GM19372 (cell line): ENCODE results near the gene TCF4.

Experiments
- ATAC-seq: cut with Tn5 transposase; IDR thresholded peaks from one replicate; pipeline ENCODE4 v1.9.1; 2021; ENCODE audit warnings: mild to moderate bottlenecking, low read depth, moderate library complexity; ENCODE audit not compliant: unreplicated experiment

Gene TCF4

DNA sequence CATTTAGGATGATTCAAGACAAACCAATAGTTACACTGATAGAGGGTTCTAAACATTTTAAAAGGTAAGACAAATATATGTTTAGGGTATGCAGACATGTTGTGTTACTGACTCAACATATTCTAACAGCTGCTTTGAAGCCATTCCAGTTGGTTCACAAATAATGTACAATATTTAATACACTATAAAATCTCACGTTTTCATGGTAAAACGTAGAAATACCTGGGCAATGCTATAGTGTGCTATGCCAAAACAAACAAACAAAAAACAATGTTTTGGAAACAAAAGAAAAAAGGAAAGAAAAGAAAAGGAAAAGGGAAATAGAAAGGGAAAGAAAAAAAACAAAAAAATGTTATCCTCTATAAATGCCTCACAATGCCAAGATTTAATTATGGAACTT is 277.1 kb downstream of the TCF4 start:
- no peak for ATAC-seq

DNA sequence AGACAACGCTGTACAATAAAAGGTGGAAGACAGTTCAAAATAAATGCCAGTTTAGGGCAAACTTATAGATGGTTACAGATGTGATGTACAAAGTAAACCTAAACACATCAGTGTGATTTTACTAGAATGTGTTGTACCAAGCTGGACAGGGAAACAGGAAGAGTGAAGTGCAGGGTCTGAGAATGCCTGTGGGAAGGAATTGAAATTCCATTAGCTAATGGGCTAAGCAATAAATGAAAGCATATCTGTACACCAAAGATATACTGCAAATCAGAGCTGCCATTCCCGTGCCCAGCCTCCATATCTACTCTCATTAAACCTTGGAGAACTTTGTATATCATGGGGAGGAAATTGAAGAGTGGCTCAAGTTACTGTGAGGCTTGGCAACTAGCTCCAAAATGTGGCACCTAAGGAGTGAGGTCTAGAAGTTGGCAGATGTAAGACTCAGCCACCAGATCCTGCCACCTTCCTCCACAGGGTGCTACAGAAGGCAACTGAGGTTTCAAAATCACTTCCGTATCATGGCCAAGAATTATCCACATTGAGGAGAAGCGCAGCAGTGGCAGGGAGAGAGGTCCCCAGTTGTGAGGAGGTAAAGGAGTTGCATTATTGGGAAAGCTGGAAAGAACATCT is 277.8 kb downstream of the TCF4 start:
- ATAC-seq: no peak

DNA sequence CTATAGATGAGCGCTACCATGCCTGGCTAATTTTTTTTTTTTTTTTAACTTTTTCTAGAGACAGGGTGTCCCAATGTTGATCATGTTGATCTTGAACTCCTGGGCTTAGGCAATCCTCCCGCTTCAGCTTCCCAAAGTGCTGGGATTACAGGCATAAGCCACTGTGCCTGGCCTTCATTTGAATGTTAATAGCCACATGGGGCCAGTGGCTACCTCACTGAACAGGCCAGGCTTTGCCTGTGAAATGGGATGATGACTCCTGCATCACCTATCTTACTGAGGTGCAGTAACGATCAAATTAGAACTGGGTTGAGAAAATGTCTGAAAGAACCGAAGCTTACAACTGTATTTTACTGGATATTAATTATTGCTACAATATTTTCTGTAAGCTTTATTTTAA is 278.7 kb downstream of the TCF4 start:
- ATAC-seq: no peak

DNA sequence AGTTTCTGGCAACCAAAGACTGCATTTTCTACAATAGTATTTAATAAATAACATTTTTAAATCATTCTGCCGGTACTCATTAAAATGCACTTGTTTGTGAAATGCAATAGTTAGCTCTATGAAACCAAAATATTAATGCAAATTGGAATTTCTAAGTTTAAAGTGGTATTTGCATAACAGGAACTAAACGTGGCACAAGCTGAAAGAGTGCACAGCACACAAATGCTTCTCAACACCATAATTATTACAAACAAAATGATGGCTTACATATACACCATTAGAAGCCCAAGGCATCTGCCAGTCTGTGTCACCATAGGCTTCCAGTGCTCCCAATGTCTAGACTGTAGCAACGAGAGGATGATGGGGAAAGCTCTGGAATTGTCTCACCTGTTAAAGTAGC is 280.5 kb downstream of the TCF4 start:
- no peak for ATAC-seq

DNA sequence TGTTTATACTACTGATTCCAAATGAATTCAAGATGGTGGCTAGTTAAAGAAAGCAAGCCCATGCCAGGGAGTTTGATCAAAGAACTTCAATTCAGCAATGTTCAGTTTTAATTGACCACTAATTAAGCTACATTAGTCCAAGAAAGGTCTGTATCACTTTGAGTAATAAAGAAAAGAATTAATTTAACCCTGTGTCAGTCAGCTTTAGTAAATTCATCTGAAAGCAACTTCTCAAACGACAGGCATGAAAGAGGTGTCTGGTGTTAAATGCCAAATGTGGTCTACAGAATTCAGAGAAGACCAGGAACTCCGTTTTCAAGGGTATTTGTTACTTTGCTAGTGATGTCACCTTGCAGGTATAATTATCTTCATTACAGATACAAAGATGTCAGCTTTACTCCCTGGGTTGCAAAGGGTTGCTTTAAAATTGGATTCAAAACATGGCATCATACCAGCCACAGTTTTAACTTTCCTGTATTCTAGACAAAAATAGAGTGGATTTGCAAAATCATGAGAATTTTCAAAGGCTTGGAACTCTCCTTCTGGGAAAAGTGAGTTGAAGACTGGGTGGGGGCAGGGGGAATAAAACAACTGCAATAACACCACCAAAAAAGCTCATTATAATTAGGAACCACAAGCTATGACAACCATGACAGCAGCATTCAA is 281.5 kb downstream of the TCF4 start:
- no peak for ATAC-seq

DNA sequence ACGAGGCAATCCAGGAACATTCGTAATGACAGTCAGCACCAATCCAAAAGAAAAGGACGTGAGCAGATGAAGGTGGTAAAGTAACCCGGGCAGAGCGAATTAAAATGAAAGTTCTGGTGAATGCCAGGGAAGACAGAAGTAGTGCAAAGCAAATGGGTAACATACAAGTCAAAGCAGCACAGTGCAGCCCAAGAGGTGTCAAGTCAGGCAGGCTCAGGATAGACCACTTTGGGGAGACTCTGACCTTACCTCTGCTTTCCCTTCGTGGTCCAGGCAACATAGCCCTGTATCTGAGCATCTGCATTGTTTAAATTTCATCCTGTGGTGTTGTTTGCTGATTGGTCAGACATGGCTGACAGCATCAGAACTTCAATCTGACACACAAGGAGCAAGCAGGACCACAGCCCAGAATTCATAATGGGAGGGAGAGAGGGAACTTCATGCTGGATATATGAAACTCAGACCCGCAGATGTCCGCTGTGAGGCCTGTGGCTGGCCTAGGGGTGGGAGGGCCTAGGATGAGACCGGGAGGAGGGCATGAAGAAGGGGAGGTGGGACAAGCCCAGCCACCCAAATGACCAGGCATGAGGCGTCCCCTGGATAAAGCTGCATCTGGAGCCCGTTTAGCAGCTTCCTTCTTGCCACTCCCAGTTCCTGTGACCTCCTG is 285.7 kb downstream of the TCF4 start:
- no peak for ATAC-seq

DNA sequence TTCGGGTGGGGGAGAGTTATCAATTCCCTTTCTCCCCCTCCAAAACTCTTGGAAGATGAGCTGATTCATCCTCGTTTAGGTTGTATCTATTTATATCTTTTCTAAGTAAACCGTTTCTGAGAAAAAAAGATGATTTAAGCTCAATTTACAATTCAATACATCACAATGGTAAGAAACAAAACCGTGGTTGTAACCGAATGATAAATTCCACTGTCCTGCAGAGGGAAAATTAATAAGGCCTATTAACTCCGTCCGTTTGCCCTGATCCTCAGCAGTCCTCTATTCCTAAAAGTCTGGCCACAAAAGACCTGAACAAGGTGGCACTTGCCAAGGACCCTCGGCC is 286.2 kb downstream of the TCF4 start:
- no peak for ATAC-seq

DNA sequence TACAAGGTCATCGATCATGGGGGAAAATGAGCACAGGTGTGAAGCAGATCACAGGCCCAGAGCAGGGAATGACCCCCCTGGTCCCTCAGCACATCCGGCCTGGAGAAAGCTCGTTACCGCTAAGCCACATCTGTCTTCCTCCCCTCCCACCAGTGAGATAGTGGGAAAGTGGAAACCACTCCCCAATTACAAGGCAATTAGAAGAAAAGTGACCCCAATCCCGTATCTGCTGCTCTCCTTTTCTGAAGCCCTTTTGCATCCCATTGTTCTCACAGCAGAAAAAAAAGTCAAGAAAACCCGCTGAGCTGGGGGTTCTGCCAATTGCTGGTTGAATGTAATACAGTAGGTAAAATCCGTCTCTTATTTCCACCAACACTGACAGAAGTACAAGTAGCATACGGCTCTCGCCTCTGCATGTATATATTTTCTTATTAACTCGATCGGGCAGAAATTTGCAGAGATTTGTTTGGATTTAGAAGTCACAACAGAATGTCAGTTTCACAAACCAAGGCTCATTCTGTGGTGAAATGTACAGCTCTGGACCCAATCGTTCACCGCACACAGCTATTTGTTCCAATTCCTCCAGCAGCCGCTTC is 287.0 kb downstream of the TCF4 start:
- ATAC-seq: no peak

DNA sequence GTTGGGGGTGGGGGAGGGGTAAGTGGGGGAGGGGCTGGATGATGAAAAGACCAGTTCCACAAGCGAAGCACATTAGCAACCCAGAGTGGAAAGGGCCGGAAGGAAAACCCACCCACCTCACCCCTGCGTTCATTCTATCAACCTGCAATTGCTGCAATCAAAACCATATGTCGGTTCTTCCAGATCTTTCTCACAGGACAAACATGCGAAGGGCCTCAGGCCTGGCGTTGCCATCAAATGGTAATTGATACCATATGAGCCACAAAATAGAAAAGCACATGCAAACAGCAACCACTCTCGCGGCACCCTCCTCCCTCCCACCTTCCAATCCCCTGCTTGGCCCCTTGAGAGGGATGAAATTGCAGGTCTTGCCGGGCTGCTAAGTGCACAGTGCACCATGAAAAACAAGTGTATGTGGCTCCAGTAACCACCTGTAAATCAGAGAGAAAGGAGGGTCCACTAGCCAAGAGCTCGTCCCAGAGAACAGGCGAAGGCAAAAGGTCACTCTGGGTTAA is 287.5 kb downstream of the TCF4 start:
- no peak for ATAC-seq

DNA sequence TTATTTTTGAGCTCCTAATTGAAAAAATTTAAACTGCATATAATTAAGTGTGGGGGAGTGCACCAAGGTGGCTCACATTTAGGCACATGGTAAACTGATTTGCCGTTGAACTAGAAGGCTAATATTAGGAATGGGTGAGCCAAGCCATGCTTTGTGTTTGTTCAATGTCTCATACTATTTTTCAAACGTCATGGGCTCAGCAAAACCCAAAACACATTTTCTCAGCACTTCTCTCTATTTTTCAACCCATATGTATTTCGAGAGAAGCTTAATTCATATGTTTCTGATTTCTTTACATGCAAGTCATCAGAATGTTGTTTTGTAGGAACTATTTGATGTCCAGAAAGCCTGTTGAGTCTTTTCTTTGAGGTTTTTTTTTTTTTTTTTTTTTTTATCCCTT is 291.2 kb downstream of the TCF4 start:
- ATAC-seq: no peak

DNA sequence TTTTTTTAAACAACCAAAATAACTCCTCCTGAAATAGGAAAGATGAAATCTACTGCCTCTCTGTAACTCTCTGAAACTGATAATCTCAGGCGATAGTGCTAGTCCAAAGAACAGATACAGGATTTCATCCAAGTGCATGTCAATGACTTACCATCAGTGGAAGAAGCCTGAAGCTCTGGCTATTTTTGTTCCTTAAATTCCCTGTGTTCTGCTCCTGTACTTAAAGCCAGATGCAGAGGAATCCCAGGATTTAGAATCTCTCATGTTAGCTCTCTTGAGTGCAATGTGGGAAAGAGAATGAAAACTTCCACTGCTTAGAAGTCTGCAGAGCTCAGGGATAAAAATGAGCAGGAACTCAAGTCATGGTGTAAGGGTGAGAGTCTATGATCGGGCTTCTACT is 291.9 kb downstream of the TCF4 start:
- no peak for ATAC-seq

DNA sequence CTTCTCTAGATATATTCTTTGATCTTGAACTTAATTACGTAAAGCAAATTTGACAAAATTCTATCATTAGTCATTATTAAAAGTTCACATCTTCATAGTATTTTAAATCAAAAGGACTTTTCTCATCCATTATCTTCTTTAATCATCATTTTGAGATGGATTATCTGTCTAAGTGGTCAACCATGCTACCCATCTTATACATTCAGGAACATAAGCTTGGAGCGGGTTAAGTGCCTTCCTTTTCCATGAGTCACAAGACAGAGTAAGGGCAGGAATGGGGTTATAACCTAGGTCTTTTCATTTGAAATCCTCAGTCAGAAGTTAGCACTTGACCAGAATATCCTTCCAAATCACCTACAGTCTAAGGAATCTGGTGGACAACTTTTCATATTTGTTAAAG is 297.1 kb downstream of the TCF4 start:
- ATAC-seq: no peak

DNA sequence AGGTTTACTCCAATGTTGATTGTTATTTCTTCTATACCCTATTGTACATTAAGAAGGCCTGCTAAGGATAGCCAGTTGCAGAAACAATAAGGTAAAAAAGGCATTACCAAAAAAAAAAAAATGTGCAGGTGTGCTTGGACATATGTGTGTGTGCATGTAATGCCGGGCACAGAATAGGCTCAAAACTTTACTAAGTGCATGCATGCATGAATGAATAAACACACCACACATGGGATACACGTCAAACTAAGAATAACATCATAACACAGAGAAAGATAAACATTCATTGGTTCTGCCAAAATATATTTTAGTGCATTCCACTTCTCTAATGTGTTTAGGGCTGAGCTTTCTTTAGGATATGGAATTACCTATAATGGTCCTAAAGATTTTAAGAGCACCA is 298.2 kb downstream of the TCF4 start:
- ATAC-seq: no peak

DNA sequence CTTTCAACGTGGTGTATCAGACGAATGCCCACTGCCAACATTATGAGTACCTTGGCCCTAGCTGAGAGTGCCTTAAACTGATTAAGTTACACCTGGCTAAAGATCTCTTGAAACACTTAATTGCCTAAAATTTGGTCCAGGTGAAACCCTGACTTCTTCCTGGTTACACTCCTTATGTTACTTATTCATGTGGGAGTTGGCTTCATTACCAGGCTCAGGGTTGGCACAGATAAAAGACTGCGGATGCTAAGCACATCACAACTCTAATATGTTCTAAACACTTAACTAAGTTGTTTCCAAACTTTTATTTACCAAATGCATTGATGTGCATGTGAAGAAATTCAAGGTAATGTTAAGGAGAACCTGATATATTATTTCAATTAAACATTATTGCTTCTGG is 298.9 kb downstream of the TCF4 start:
- ATAC-seq: no peak

DNA sequence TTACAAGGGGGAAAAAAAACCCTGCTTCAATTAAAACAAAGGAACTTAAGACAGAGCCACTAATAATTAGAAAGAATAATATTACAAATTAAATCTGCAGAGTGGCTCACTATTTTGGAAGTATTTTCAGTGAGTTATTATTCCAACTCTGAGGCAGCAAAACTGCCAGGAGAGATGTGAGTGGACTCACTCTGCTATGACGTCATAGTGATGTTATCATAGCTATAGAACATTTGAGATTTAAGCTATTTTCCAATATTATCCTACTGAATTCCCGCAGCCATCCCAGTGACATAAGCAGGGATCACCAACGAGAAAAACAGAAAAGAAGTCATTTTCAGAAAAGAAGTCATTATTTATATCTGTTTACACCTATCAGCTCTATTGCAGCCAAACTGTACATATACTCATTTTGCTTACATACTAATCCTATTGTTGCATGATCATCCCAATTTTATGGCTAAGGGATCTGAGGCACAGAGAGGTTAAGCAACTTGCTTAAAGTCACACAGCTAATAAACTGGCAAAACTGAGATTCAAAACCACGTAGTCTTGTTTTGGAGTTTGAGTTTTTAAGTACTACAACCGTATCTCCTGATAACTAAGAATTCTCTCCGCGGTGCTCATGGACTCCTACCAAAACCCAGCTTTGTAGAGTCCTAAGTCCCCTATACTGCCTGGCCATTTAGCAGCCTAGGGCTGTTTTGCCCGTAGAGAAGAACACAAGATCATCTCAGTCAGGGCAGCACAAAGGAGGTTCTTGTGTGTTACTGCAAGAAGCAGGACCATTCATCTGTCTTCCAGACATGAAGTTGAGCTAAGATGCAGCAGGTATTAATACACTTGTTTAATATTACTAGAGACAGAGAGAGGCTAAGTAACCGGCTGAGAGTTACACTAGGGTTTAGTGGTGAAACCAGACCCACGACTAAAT is 299.8 kb downstream of the TCF4 start:
- no peak for ATAC-seq

DNA sequence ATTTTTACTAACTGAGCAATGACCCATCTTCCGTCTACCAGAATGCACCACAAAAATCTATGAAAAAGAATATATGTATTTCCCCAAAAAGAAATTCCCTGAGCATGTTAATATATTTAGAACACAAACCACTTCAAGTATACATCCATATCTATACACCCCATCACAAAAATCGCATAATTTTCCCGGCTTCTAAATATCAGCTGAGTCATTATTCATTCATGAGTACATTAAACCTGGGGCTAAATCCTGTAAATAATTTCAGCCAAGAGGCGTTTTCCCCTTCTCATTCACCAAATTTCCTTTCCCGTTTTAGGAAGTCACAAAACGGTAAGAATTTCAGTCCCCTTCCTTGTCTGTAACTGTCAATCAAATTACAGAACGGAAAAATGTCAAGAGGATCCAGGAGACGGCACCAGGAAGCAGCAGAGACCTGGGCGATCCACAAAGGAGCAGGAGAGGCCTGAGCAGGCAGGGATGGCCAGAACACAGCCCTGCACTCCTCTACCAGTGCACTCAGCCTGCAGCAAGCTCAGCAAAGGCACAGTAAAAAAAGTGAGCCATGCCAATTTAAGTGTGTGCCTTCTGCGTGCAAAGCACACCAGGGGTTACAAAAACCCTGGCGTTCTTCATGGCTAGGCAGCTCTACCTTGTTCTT is 300.7 kb downstream of the TCF4 start:
- no peak for ATAC-seq

DNA sequence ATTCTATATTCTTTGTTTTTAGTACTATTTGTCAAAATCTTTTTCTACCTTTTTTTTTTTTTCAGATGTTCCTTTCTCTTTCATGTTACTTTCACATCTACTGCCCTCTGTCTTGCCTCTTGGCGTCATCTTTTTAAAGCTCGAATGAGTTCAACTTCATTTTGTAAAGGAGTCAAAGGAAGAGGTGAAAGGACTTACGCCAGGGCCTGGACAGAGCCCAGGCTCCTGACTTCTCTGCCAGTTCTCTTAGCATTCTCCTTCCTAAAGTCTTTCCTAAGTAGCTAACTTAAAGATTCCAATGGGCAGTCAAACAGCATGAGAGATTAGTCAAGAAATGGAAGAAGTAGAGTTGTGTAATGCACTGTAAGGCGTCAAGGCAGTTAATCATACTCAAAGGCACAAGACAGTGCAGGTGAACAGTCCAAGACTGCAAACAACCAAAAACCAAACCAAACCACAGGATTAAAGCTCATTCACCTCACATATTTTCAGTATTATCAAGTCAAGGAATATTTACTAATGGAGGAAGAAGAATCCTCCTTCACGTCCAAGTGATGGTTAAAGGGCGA is 301.7 kb downstream of the TCF4 start:
- ATAC-seq: no peak

DNA sequence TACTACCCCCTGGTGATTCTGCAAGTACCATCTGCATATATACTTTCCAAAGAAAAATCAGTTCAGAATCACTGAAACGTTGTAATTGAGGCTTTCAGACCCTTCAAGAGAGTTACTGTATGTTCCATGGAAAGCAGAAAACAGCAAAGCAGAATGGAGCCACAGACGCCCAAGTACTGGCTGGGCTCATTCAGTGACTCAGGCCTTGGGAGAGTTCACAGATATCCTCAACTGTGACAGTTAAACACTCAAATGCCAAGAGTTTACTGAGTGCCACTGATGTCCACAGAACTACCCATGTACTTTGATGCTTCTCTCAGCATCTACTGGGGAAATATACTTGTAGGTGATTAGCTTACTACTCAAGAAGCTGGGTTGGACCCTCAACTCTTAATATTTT is 303.4 kb downstream of the TCF4 start:
- no peak for ATAC-seq

DNA sequence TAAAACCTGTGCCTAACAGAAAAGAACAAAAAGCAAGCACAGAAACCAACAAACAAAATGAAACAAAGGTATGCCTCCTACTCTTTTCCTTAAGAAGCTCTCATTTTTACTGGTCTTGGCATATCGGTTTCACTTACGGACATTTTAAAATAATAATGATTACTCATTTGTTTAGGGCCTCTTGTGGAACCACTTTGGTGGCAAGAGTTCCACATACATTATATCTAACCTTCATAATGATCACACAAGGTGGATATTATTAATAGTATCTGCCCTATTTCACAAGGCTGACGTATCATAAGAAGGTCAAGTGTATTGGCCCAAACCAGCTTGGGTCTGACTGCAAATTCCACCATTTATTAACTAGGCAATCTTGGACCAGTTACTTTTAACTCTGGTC is 304.7 kb downstream of the TCF4 start:
- ATAC-seq: no peak

DNA sequence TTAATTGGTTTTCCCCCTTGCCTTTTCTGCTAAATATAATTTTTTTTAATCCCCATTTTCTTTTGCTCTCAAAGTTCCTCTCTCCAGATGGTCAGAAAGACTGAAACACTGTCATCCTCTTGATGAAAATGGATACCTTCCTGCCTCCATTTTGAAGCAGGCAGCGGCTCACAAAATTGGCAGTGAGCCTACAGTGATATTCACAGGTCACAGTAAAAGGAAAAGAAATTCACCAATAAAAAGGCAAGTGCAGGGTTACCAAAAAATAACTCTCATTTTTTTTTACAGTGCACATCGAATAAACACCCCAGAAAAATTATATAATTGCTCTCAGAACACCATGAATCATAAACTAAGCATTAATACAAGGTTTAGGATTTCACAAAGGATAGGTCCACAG is 307.5 kb downstream of the TCF4 start:
- ATAC-seq: no peak
